PC-3 (cell line): Measurements from ENCODE around the gene PTGIS.

Source experiments
- CTCF ChIP-seq: fragments of 300-600 bp; sonication (generic); conservative IDR thresholded peaks from 2 replicates; pipeline ENCODE4 v1.5.1; 2017; ENCODE audit warnings: antibody characterized with exemption, low read depth, mild to moderate bottlenecking, low read length
- EZH2phosphoT487 ChIP-seq: fragments of 300-600 bp; sonication (generic); IDR thresholded peaks from 2 replicates; pipeline ENCODE4 v1.6.1; 2018; ENCODE audit warnings: mild to moderate bottlenecking, antibody characterized with exemption, low read length, borderline replicate concordance

GRCh38 chr20:49457444-49457843 is 110.5 kb downstream of the PTGIS start:
- TF ChIP-seq CTCF (no peak), EZH2phosphoT487 (no peak)
